ENCODE data around the gene PHF10.

PHF10 gene

DNA sequence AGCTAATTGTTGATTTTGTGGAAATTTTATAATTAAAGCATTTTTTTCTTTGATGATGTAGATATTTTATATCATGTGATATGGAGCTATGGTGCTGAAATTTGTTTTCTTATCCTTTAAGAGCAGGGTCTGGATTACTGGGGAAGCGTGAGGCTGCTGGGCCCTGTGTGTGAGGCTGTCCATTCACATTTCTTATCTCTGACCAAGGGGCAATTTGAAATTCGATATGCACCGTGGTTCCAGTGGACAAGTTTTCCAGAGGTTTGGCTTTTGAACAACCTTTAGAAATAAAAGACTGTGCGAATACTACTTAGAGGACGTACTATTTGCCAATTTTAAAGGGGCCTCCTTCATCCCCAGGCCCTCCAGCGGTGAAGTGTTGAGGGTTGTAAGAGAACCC lies 30.9 kb upstream of the PHF10 start:
- Histone ChIP-seq H3K4me1 (ENCODE audit: control insufficient read depth in 1 of 2, insufficient read depth in 1 of 2, low read depth in 1 of 2, low read length in 1 of 2) (peaks cover 13 to 15% of the 10 kb centered on the region in 2 experiments), H3K4me3 (ENCODE audit: low read depth in 1 of 2, low read length in 1 of 2) (no peak overlapping the region), H3K27me3 (no peaks in the 10 kb centered on the region), H3K27ac (no peak overlapping the region), H3K36me3 (peaks cover 31% of the 10 kb centered on the region), H3K9me3 (no peaks in the 10 kb centered on the region)
- TF ChIP-seq, protein P1, sequence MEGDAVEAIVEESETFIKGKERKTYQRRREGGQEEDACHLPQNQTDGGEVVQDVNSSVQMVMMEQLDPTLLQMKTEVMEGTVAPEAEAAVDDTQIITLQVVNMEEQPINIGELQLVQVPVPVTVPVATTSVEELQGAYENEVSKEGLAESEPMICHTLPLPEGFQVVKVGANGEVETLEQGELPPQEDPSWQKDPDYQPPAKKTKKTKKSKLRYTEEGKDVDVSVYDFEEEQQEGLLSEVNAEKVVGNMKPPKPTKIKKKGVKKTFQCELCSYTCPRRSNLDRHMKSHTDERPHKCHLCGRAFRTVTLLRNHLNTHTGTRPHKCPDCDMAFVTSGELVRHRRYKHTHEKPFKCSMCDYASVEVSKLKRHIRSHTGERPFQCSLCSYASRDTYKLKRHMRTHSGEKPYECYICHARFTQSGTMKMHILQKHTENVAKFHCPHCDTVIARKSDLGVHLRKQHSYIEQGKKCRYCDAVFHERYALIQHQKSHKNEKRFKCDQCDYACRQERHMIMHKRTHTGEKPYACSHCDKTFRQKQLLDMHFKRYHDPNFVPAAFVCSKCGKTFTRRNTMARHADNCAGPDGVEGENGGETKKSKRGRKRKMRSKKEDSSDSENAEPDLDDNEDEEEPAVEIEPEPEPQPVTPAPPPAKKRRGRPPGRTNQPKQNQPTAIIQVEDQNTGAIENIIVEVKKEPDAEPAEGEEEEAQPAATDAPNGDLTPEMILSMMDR (IDR thresholded peaks at IDR 0.05): no peak

DNA sequence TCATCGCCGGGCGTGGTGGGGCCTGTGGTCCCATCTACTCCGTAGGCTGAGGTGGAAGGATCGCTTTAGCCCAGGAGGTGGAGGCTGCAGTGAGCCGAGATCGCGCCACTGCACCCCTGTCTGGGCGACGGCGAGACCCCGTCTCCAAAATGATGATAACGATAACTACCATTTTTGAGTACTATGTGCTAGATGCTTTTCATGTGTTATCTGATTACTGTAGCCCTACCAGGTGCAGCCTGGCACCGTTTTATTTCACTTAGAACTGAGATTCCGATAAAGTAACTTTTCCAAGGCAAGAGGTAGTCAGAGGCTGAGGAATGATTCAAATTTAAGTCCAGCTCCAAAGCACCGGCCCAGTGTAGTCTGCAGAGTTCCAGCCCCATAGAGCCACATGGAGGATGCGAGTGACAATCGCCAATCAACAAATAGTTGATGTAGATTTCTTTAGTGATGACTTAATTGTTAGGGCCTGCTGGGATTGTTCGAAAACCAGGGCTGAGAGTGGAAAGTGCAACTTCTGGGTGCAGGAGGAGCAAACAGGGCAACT lies 27.8 kb upstream of the PHF10 start:
- H3K4me3 ChIP-seq (ENCODE audit: low read depth in 1 of 2, low read length in 1 of 2): peak overlapping the region; percentile 81 to 84
- H3K27me3 ChIP-seq: no peaks in the 10 kb centered on the region
- TF ChIP-seq, protein P1 (IDR thresholded peaks at IDR 0.05): no peak
- peaks cover 6% of the 10 kb centered on the region for H3K36me3 ChIP-seq
- H3K4me1 ChIP-seq (ENCODE audit: control insufficient read depth in 1 of 2, insufficient read depth in 1 of 2, low read depth in 1 of 2, low read length in 1 of 2): peaks cover 13 to 15% of the 10 kb centered on the region in 2 experiments
- no peaks in the 10 kb centered on the region for H3K9me3 ChIP-seq
- H3K27ac ChIP-seq: peak overlapping the region; percentile 83

DNA sequence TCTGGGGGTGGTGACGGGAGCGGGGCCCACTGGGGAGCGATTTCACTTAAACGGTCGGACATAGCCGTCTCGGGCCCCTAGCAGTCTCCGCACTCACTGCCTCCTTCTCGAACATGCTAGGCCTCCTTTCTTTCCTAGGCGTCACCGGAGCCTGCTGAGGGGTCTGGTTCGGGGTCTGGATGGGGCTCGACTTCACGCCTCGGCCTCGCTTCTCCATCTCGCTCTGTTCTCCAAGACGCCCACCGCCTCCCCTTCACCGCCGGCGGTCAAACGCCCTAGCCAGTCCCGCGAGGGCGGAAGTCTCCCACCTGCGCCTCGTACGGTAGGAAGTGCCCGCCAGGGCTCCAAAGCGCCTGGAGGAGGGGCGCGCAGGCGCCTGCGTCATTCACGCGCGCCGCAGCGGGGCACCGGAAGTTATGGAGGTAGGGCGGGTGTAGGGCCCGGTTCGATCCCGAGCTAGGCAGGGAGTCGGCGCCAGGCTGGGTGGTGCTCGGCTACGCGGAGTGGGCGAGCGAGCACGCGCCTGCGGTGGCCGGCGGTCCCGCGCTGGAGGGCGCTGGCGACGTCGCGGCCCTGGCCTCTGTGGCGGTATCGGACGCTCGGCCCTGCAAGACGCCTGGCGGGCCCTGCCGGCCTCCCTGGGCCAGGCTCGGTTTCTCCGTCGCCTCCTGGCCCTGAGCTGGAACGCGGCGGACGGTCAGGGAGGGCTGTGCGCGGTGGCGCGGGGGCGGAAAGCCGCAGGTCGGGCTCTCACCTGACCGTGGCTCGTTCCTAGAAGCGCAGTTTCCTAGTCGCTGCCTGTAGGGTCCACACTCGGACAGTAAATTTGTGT lies 27.2 kb upstream of the PHF10 start, which contains the start of the genes DYNLT2 and ERMARD:
DYNLT2 (minus strand) TSS at position 331 of the 832 bp plus-strand sequence; CDS start at position 217, 114 bp downstream.
ERMARD (plus strand) TSS at position 381 of the 832 bp plus-strand sequence; CDS start at position 417, 36 bp downstream.
- Histone ChIP-seq H3K4me1 (ENCODE audit: control insufficient read depth in 1 of 2, insufficient read depth in 1 of 2, low read depth in 1 of 2, low read length in 1 of 2) (peaks cover 13 to 15% of the 10 kb centered on the region in 2 experiments), H3K9me3 (no peaks in the 10 kb centered on the region), H3K36me3 (no peaks in the 10 kb centered on the region), H3K27ac (peak within 1 kb of the TSS; percentile 83), H3K27me3 (no peaks in the 10 kb centered on the region), H3K4me3 (ENCODE audit: low read depth in 1 of 2, low read length in 1 of 2) (peak within 1 kb of the TSS; percentile 81 to 84)
- TF ChIP-seq, protein P1 (IDR thresholded peaks at IDR 0.05): peak; percentile 50

DNA sequence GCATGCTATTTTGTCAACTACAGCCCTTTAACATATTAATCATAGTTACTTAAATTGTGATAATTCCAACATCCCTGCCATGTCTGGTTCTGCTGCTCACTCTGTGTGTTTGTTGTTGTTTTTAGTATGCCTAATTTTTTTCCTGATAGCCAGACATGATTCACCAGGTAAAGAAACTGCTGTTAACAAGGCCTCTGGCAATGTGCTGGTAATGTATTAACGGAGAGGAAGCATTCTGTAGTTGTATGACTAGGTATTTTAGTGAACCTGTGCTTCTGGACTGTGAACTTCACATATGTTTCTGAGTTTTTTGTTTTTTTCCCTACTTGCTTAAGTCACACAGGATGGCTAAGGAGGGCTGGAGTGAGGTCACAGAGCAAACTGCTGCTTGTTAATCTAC lies 22.3 kb upstream of the PHF10 start:
- TF ChIP-seq, protein P1 (IDR thresholded peaks at IDR 0.05): no peak
- H3K36me3 ChIP-seq: no peaks in the 10 kb centered on the region
- H3K27me3 ChIP-seq: peaks cover 12% of the 10 kb centered on the region
- H3K4me1 ChIP-seq (ENCODE audit: control insufficient read depth in 1 of 2, insufficient read depth in 1 of 2, low read depth in 1 of 2, low read length in 1 of 2): peaks cover 6% of the 10 kb centered on the region in 2 experiments
- H3K4me3 ChIP-seq (ENCODE audit: low read depth in 1 of 2, low read length in 1 of 2): no peak overlapping the region
- no peak overlapping the region for H3K27ac ChIP-seq
- no peaks in the 10 kb centered on the region for H3K9me3 ChIP-seq

DNA sequence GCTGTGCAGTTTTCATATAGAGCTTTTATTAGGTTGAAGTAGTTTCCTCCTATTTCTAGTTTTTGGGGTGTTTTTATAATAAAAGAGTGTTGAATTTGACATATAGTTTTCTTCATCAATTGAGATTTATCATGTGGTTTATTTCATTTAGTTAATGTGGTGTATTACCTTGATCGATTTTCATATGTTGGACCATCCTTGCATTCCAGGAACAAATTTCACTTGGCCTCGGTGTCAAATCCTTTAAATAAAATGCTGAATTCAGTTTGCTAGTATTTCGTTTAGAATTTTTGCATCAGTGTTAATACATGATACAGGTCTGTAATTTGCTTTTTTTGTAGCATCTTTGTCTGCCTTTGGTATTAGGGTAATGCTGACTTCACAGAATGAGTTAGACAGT lies 21.1 kb upstream of the PHF10 start:
- H3K36me3 ChIP-seq: no peaks in the 10 kb centered on the region
- TF ChIP-seq, protein P1 (IDR thresholded peaks at IDR 0.05): no peak
- H3K9me3 ChIP-seq: no peaks in the 10 kb centered on the region
- H3K4me1 ChIP-seq (ENCODE audit: control insufficient read depth in 1 of 2, insufficient read depth in 1 of 2, low read depth in 1 of 2, low read length in 1 of 2): no peaks in the 10 kb centered on the region
- no peak overlapping the region for H3K4me3 ChIP-seq (ENCODE audit: low read depth in 1 of 2, low read length in 1 of 2)
- peaks cover 12% of the 10 kb centered on the region for H3K27me3 ChIP-seq
- no peak overlapping the region for H3K27ac ChIP-seq

Data from neutrophil (primary cell).